Measurements from ENCODE around the gene MYRIP.

- no peak for TF ChIP-seq CTCF (conservative IDR thresholded peaks at IDR 0.05; ENCODE audit: low read depth, low read length)
- no peak for TF ChIP-seq POLR2A (IDR thresholded peaks at IDR 0.05; ENCODE audit: low read depth, low read length)
- TF ChIP-seq RCOR1 (IDR thresholded peaks at IDR 0.05; ENCODE audit: insufficient replicate concordance, low read length) = no peak
- no peak for TF ChIP-seq BHLHE40 (IDR thresholded peaks at IDR 0.05; ENCODE audit: low read depth, low read length)
- no peak for TF ChIP-seq CEBPB (IDR thresholded peaks at IDR 0.05; ENCODE audit: low read depth, low read length)
- no peak for TF ChIP-seq RAD21 (IDR thresholded peaks at IDR 0.05; ENCODE audit: low read length)
- TF ChIP-seq SMC3 (IDR thresholded peaks at IDR 0.05; ENCODE audit: low read depth, low read length) = no peak
These were observed 93.8 kb downstream of the MYRIP start for GRCh38 chr3:39903253-39903652.
